K562 (cell line): Measurements from ENCODE around the gene AK5.

Source experiments
- AFF4 ChIP-seq: sonication (generic); formaldehyde crosslinking; IDR thresholded peaks from 2 replicates; pipeline ENCODE4 v1.8.0; 2023; ENCODE audit warnings: mild to moderate bottlenecking, missing genetic modification reagents
- CBFB ChIP-seq: sonication (generic); formaldehyde crosslinking; IDR thresholded peaks from 2 replicates; pipeline ENCODE4 v1.4.0; 2020; ENCODE audit warnings: mild to moderate bottlenecking, missing genetic modification reagents
- ETV5 ChIP-seq: sonication (generic); formaldehyde crosslinking; IDR thresholded peaks from 2 replicates; pipeline ENCODE4 v1.4.0; 2020; ENCODE audit warnings: low read depth, mild to moderate bottlenecking, missing genetic modification reagents
- KDM5B ChIP-seq: fragments of 200-600 bp; sonication (generic); IDR thresholded peaks from 2 replicates; pipeline ENCODE4 v1.6.1; 2012; ENCODE audit warnings: low read depth, mild to moderate bottlenecking, moderate library complexity, low read length, control low read depth, inconsistent platforms; ENCODE audit not compliant: insufficient replicate concordance
- POLR2AphosphoS2 ChIP-seq: IDR thresholded peaks from 2 replicates; pipeline ENCODE4 v1.6.1; 2012; ENCODE audit warnings: low read length, improper control_type of control experiment
- RAD21 ChIP-seq, 2 experiments: fragments of 250-450 bp in 1 of 2; fragments of 450-650 bp in 1 of 2; sonication (Bioruptor Pico) in 1 of 2; formaldehyde crosslinking in 1 of 2; IDR thresholded peaks in 1 of 2; conservative IDR thresholded peaks in 1 of 2; 2 replicates each; pipeline versions ENCODE4 v1.4.0 to v1.8.0; 2020 to 2022; ENCODE audit warnings: mild to moderate bottlenecking in 2 of 2, moderate library complexity in 1 of 2
- THRAP3 ChIP-seq: fragments of 450-650 bp; IDR thresholded peaks from 2 replicates; pipeline ENCODE4 v1.6.1; 2016; ENCODE audit warnings: mild to moderate bottlenecking, inconsistent platforms, borderline replicate concordance
- USF1 ChIP-seq: sonication (generic); formaldehyde crosslinking; IDR thresholded peaks from 2 replicates; pipeline ENCODE4 v1.9.0; 2022; ENCODE audit warnings: mild to moderate bottlenecking, missing genetic modification reagents
- USF2 ChIP-seq: sonication (generic); formaldehyde crosslinking; IDR thresholded peaks from 2 replicates; pipeline ENCODE4 v1.5.0; 2020; ENCODE audit warnings: missing genetic modification reagents
- ZNF184 ChIP-seq: sonication (generic); formaldehyde crosslinking; IDR thresholded peaks from 2 replicates; pipeline ENCODE4 v1.5.0; 2020; ENCODE audit warnings: missing genetic modification reagents
- TF ChIP-seq, protein P1 (sequence below), 2 experiments: fragments of 450-650 bp; IDR thresholded peaks; 2 replicates each; pipeline ENCODE4 v1.6.1; 2018; ENCODE audit warnings: mild to moderate bottlenecking in 2 of 2, low read depth in 1 of 2; ENCODE audit not compliant: partially characterized antibody in 2 of 2

GRCh38 chr1:77371396-77371795, 89.6 kb downstream of the AK5 start:
- no peak for TF ChIP-seq USF1 (CRISPR knock-in tag)
- no peak for TF ChIP-seq USF2 (CRISPR knock-in tag)
- TF ChIP-seq, protein P1, sequence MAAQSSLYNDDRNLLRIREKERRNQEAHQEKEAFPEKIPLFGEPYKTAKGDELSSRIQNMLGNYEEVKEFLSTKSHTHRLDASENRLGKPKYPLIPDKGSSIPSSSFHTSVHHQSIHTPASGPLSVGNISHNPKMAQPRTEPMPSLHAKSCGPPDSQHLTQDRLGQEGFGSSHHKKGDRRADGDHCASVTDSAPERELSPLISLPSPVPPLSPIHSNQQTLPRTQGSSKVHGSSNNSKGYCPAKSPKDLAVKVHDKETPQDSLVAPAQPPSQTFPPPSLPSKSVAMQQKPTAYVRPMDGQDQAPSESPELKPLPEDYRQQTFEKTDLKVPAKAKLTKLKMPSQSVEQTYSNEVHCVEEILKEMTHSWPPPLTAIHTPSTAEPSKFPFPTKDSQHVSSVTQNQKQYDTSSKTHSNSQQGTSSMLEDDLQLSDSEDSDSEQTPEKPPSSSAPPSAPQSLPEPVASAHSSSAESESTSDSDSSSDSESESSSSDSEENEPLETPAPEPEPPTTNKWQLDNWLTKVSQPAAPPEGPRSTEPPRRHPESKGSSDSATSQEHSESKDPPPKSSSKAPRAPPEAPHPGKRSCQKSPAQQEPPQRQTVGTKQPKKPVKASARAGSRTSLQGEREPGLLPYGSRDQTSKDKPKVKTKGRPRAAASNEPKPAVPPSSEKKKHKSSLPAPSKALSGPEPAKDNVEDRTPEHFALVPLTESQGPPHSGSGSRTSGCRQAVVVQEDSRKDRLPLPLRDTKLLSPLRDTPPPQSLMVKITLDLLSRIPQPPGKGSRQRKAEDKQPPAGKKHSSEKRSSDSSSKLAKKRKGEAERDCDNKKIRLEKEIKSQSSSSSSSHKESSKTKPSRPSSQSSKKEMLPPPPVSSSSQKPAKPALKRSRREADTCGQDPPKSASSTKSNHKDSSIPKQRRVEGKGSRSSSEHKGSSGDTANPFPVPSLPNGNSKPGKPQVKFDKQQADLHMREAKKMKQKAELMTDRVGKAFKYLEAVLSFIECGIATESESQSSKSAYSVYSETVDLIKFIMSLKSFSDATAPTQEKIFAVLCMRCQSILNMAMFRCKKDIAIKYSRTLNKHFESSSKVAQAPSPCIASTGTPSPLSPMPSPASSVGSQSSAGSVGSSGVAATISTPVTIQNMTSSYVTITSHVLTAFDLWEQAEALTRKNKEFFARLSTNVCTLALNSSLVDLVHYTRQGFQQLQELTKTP (IDR thresholded peaks at IDR 0.05; ENCODE audit: low read depth in 1 of 2, partially characterized antibody in 2 of 2) = no peak
- no peak for TF ChIP-seq POLR2AphosphoS2
- no peak for TF ChIP-seq ZNF184 (CRISPR knock-in tag)
- TF ChIP-seq ETV5 (CRISPR knock-in tag) = no peak
- no peak for TF ChIP-seq KDM5B
- no peak for TF ChIP-seq CBFB (CRISPR knock-in tag)
- no peak for TF ChIP-seq RAD21 (CRISPR knock-in tag; conservative IDR thresholded peaks at IDR 0.05 in 1 of 2, IDR thresholded peaks at IDR 0.05 in 1 of 2)
- no peak for TF ChIP-seq THRAP3
- TF ChIP-seq AFF4 (CRISPR knock-in tag) = no peak
